HTR-8/SVneo (cell line): ENCODE data around the gene LIN28A.
"Not testable (repeated sequence)": the region's sequence is repeated elsewhere in the genome, so short reads cannot be mapped to it uniquely, and the experiment has no call there.

ENCODE experiments used
- DNase-seq: peaks from one replicate; pipeline ENCODE4 v3.0.0; 2011; ENCODE audit warnings: low spot score, mixed read lengths; ENCODE audit not compliant: insufficient read length
- FAIRE-seq: peaks from 2 replicates; lab custom pipeline; 2011; peaks lifted over from hg19 to GRCh38; lab: Jason Lieb, UNC

The LIN28A gene

GRCh38 chr1:26410706-26411623, at the start of gene LIN28A:
Gene LIN28A (plus strand): TSS chr1:26410817. CDS start chr1:26410892, 75 bp downstream.
- DNase-seq (no peak), FAIRE-seq (no peak)

- no peak for DNase-seq
- no peak for FAIRE-seq
Measured at GRCh38 chr1:26361605-26362122, 49.0 kb upstream of the LIN28A start.

GRCh38 chr1:26362331-26362730, 48.3 kb upstream of the LIN28A start:
- DNase-seq, result no peak
- FAIRE-seq, result no peak

GRCh38 chr1:26363549-26364448, 46.8 kb upstream of the LIN28A start:
- FAIRE-seq (no peak), DNase-seq (peak; percentile 70)

GRCh38 chr1:26364956-26365355, 45.7 kb upstream of the LIN28A start:
- DNase-seq, result no peak
- no peak for FAIRE-seq

- no peak for DNase-seq
- FAIRE-seq, result no peak
Measured at GRCh38 chr1:26367441-26367840, 43.2 kb upstream of the LIN28A start.

GRCh38 chr1:26368006-26368405, 42.6 kb upstream of the LIN28A start:
- FAIRE-seq, result no peak

GRCh38 chr1:26368486-26368885, 42.1 kb upstream of the LIN28A start:
- no peak for DNase-seq
- FAIRE-seq, result peak; percentile 9

More at GRCh38 chr1:26368006-26368405, 42.6 kb upstream of the LIN28A start:
- no peak for DNase-seq

GRCh38 chr1:26370591-26371382, 39.8 kb upstream of the LIN28A start:
- FAIRE-seq, result peak; percentile 9
- DNase-seq, result no peak

- DNase-seq (peak; percentile 37), FAIRE-seq (no peak)
Measured at GRCh38 chr1:26372039-26372438, 38.6 kb upstream of the LIN28A start.

- FAIRE-seq, result peak; percentile 80
- DNase-seq, result not testable (repeated sequence)
Measured at GRCh38 chr1:26372611-26373010, 38.0 kb upstream of the LIN28A start, which contains the start of gene ZNF683. Gene ZNF683 (minus strand): TSS chr1:26372750. CDS start chr1:26368571, 4,179 bp downstream.

- no peak for DNase-seq
- no peak for FAIRE-seq
Measured at GRCh38 chr1:26373281-26373680, 37.3 kb upstream of the LIN28A start.

- no peak for FAIRE-seq
- no peak for DNase-seq
Measured at GRCh38 chr1:26373789-26374188, 36.8 kb upstream of the LIN28A start.

- not testable (repeated sequence) for DNase-seq
- peak; percentile 77 for FAIRE-seq
Measured at GRCh38 chr1:26374361-26374760, 36.3 kb upstream of the LIN28A start.

GRCh38 chr1:26375081-26375480, 35.5 kb upstream of the LIN28A start:
- FAIRE-seq (no peak), DNase-seq (no peak)

- DNase-seq (no peak), FAIRE-seq (no peak)
Measured at GRCh38 chr1:26376050-26376449, 34.6 kb upstream of the LIN28A start.

- DNase-seq (peak; percentile 81), FAIRE-seq (peak; percentile 28)
Measured at GRCh38 chr1:26378088-26378878, 32.3 kb upstream of the LIN28A start.

GRCh38 chr1:26378879-26379251, 31.8 kb upstream of the LIN28A start:
- FAIRE-seq (no peak), DNase-seq (no peak)

- FAIRE-seq (no peak), DNase-seq (no peak)
Measured at GRCh38 chr1:26384076-26384475, 26.5 kb upstream of the LIN28A start.
